ENCODE data around the gene CPXM2. TPM values are rescaled to one million over a fixed set of nuclear protein-coding genes. Genes with fewer than 3 reads are reported as not detected.

Gene CPXM2
- total RNA-seq, 1 donor from 2014 or later: 15.0 TPM

DNA sequence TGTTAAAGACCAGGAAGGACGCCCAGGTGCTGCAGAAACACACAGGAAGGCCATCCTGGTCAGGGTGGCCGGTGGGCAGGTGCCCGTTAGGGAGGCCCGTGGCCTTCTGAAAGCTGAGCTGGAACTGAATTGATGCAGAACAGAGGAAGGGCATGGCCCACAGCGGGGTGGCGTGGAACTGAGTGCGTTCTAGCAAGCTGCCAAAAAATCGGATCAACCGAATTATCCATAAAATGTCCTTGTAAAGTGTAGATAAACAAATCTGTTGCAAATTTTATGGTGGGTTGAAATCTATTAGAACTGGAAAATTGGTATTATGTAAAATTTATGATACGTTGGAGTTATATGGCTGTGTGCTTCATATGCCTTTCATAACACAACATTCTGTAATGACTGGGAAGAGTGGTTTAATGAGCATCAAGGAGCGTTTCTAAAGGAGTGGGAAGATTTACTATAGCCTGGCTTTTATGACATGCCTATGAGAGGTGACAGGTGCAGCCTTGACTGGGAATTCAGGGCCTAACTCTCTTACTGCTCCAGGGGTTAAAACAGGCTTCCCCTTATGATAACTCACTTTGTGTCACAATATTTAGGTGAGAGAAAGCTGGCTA, 117.4 kb downstream of the CPXM2 start:
- no peaks in the 10 kb centered on the region for H3K4me1 Mint-ChIP-seq (ENCODE audit: unreplicated experiment)
- DNase-seq (ENCODE audit: extremely low spot score, unreplicated experiment): no peak
- TF ChIP-seq, protein P1, sequence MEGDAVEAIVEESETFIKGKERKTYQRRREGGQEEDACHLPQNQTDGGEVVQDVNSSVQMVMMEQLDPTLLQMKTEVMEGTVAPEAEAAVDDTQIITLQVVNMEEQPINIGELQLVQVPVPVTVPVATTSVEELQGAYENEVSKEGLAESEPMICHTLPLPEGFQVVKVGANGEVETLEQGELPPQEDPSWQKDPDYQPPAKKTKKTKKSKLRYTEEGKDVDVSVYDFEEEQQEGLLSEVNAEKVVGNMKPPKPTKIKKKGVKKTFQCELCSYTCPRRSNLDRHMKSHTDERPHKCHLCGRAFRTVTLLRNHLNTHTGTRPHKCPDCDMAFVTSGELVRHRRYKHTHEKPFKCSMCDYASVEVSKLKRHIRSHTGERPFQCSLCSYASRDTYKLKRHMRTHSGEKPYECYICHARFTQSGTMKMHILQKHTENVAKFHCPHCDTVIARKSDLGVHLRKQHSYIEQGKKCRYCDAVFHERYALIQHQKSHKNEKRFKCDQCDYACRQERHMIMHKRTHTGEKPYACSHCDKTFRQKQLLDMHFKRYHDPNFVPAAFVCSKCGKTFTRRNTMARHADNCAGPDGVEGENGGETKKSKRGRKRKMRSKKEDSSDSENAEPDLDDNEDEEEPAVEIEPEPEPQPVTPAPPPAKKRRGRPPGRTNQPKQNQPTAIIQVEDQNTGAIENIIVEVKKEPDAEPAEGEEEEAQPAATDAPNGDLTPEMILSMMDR (conservative IDR thresholded peaks at IDR 0.05): no peak
- no peaks in the 10 kb centered on the region for H3K9me3 Mint-ChIP-seq
- peaks cover 23% of the 10 kb centered on the region for H3K27me3 Mint-ChIP-seq
- H3K4me3 Mint-ChIP-seq: no peak overlapping the region
- H3K36me3 Mint-ChIP-seq: peaks cover 5% of the 10 kb centered on the region
- no peak overlapping the region for H3K27ac Mint-ChIP-seq

DNA sequence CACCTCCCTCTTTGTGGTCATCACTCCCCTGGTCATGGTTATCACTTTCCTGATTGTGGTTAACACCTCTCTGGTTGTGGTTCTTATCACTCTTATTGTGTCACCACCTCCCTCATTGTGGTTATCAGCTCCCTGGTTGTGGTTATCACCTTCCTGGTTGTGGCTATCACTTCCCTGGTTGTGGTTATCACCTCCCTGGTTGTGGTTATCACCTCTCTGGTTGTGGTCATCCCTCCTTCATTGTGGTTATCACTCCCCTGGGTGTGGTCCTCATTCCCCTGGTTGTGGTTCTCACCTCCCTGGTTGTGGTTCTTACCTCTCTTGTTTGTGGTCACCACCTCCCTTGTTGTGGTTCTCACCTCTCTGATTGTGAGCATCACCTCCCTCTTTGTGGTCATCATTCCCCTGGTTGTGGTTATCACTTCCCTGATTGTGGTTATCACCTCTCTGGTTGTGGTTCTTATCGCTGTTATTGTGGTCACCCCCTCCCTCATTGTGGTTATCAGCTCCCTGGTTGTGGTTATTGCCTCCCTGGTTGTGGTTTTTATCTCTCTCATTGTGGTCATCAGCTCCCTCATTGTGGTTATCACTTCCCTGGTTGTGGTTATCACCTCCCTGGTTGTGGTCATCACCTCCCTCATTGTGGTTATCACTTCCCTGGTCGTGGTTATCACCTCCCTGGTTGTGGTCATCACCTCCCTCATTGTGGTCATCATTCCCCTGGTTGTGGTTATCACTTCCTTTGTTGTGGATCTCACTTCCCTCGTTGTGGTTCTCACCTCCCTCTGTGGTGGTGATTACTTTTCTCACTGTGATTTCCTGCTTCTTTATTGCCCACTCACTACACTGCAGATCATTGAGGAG, 118.7 kb downstream of the CPXM2 start:
- Mint-ChIP-seq H3K27me3 (peaks cover 17% of the 10 kb centered on the region), H3K4me1 (ENCODE audit: unreplicated experiment) (no peaks in the 10 kb centered on the region), H3K27ac (no peak overlapping the region), H3K4me3 (no peak overlapping the region), H3K9me3 (no peaks in the 10 kb centered on the region), H3K36me3 (peaks cover 3% of the 10 kb centered on the region)
- TF ChIP-seq, protein P1 (conservative IDR thresholded peaks at IDR 0.05): no peak
- no peak for DNase-seq (ENCODE audit: extremely low spot score, unreplicated experiment)

DNA sequence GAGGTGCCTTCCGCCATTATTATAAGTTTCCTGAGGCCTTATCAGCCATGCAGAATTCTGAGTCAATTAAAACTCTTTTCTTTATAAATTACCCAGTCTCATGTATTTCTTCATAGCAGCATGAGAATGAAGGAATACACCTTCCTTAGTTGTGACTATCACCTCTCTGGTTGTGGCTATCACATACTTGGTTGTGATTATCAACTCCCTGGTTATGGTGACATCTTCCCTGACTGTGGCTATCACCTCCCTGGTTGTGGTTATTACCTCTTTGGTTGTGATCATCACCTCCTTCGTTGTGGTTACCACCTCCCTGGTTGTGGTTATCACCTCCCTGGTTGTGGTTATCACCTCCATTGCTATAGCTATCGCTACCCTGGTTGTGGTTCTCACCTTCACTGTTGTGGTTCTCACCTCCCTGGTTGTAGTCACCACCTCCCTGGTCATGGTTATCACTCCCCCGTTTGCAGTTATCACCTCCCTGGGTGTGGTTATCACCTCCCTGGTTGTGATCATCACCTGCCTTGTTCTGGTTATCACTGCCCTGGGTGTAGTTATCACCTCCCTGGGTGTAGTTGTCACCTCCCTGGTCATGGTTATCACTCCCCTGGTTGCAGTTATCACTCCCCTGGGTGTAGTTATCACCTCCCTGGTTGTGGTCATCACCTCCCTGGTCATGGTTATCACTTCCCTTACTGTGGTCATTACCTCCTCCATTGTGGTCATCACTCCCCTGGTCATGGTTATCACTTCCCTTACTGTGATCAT, 119.5 kb downstream of the CPXM2 start:
- no peaks in the 10 kb centered on the region for H3K4me1 Mint-ChIP-seq (ENCODE audit: unreplicated experiment)
- H3K27ac Mint-ChIP-seq: no peak overlapping the region
- H3K27me3 Mint-ChIP-seq: peaks cover 9% of the 10 kb centered on the region
- no peaks in the 10 kb centered on the region for H3K9me3 Mint-ChIP-seq
- no peak for DNase-seq (ENCODE audit: extremely low spot score, unreplicated experiment)
- H3K36me3 Mint-ChIP-seq: no peaks in the 10 kb centered on the region
- TF ChIP-seq, protein P1 (conservative IDR thresholded peaks at IDR 0.05): no peak
- no peak overlapping the region for H3K4me3 Mint-ChIP-seq

DNA sequence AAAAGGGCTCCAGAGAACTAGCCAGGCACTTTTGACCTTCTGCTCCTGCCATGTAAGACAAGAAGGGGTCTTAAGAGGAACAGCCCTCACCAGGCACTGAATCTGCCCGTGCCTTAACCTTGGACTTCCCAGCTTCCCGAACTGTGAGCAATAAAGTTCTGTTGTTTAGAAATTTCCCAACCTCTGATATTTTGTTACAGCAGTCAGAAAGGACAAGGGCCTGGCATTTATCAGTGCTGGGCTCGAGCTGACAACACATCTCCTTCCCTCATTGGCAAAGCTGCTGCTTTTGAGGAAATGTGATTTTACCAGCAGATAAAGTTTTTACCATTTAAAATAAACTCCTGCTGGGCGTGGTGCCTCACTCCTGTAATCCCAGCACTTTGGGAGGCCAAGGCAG, 122.0 kb downstream of the CPXM2 start:
- TF ChIP-seq, protein P1 (conservative IDR thresholded peaks at IDR 0.05): no peak
- H3K27me3 Mint-ChIP-seq: peaks cover 7% of the 10 kb centered on the region
- no peak overlapping the region for H3K4me3 Mint-ChIP-seq
- no peaks in the 10 kb centered on the region for H3K9me3 Mint-ChIP-seq
- no peaks in the 10 kb centered on the region for H3K4me1 Mint-ChIP-seq (ENCODE audit: unreplicated experiment)
- H3K27ac Mint-ChIP-seq: no peak overlapping the region
- no peaks in the 10 kb centered on the region for H3K36me3 Mint-ChIP-seq
- DNase-seq (ENCODE audit: extremely low spot score, unreplicated experiment): no peak

DNA sequence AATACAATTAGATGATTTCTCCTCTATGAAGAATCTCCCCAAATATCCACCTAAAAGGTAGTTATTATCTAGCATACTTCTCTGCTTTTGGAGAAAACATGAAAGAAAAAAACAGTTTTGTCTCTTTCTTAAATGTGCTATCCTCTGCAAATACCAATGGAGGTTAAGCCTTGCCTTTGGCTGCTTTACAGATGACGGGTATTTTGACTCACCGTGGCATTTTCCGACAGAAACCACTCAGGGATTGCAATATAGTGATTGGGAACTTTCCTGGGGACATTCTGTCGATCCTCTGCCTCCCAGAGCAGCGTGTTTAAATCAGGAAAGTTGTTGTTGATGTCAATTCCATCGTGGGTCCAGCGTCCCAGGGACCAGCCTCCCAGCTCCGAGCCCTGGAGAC, 124.8 kb downstream of the CPXM2 start:
- Mint-ChIP-seq H3K9me3 (no peaks in the 10 kb centered on the region), H3K27me3 (peaks cover 11% of the 10 kb centered on the region), H3K4me1 (ENCODE audit: unreplicated experiment) (no peaks in the 10 kb centered on the region), H3K27ac (peak overlapping the region; percentile 86), H3K36me3 (no peaks in the 10 kb centered on the region), H3K4me3 (no peak overlapping the region)
- DNase-seq (ENCODE audit: extremely low spot score, unreplicated experiment): no peak
- TF ChIP-seq, protein P1 (conservative IDR thresholded peaks at IDR 0.05): no peak
